Measurements from ENCODE around the gene CIBAR2.

CIBAR2 gene

DNA sequence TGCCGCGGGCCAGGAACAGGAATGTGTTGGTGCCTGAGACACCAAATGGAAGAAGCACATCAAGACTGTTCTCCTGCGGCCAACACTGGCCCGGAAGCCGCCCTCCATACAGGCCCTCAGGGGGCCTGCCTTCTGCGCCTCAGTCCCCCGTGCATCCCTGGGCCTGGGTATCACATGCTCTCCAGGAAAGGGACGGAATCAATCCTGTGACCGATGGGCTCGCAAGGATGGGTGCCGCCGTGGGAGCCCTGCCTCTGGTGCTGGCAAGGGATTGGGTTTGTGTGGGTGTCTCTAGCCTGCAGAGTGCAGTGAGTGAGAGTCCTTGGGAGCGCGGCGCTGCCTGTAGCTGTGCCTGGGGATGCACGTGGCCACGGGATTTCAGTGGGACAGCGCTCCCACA lies 19.4 kb downstream of the CIBAR2 start:
- ChIA-PET CTCF (no interaction called here), POLR2A (no interaction called here)
- no peak for DNase-seq (ENCODE audit: extremely low spot score)
- TF ChIP-seq, protein P1, sequence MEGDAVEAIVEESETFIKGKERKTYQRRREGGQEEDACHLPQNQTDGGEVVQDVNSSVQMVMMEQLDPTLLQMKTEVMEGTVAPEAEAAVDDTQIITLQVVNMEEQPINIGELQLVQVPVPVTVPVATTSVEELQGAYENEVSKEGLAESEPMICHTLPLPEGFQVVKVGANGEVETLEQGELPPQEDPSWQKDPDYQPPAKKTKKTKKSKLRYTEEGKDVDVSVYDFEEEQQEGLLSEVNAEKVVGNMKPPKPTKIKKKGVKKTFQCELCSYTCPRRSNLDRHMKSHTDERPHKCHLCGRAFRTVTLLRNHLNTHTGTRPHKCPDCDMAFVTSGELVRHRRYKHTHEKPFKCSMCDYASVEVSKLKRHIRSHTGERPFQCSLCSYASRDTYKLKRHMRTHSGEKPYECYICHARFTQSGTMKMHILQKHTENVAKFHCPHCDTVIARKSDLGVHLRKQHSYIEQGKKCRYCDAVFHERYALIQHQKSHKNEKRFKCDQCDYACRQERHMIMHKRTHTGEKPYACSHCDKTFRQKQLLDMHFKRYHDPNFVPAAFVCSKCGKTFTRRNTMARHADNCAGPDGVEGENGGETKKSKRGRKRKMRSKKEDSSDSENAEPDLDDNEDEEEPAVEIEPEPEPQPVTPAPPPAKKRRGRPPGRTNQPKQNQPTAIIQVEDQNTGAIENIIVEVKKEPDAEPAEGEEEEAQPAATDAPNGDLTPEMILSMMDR (IDR thresholded peaks at IDR 0.05; ENCODE audit: control extremely low read depth, extremely low read depth, low read depth, missing control alignments) = no peak

DNA sequence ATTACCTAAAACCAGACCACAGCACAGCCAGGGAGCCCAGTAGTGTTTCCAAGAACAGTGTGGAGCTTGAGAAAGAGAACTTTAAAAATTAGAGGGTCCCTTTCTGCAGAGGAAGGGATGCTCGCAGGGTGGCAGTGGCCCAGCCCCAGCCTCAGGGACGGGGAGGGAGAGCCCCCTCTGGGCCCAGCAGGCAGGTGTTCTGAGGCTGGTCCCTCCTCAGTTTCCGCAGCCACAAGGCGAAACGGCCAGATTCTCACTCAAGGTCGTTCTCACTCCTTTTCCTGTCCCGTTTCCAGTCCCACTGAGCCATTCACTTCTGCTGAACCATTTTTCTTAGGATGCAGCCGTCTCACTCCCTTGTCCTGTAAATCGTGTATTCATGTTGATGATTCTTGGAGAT lies 20.0 kb downstream of the CIBAR2 start:
- ChIA-PET POLR2A (no interaction called here), CTCF (interaction anchor here (1.9 kb wide), 1 partner anchor 22 kb away, joined by 7 read pairs; no protein-coding TSS in a partner anchor)
- DNase-seq (ENCODE audit: extremely low spot score) = no peak
- TF ChIP-seq, protein P1 (IDR thresholded peaks at IDR 0.05; ENCODE audit: control extremely low read depth, extremely low read depth, low read depth, missing control alignments) = no peak

DNA sequence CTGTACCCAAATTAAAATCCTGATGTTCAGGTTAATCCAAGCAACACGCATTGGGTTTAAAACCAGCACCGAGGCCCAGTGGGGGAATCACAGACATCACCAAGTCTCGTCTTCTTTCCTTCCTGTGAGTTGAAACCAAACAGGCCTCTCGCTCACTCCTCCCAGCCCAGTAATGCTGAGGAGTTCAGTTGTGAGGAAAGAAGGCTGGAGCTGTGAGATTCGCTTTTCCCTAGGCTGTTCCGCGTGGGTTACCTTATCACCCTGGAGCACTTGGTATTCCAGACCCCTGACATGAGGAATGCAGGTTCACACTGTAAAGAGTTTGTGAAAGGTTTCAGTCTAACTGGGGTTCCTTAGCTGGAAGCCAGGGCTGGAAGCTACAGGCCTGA lies 20.8 kb downstream of the CIBAR2 start:
- TF ChIP-seq, protein P1 (IDR thresholded peaks at IDR 0.05; ENCODE audit: control extremely low read depth, extremely low read depth, low read depth, missing control alignments) = no peak
- POLR2A ChIA-PET = no interaction called here
- CTCF ChIA-PET = interaction anchor here (1.2 to 1.9 kb wide), 5 partner anchors 21 to 220 kb away, joined by 3 to 7 read pairs (median 4); partner anchors contain the start of genes CIBAR2 and KIAA0513
- no peak for DNase-seq (ENCODE audit: extremely low spot score)

DNA sequence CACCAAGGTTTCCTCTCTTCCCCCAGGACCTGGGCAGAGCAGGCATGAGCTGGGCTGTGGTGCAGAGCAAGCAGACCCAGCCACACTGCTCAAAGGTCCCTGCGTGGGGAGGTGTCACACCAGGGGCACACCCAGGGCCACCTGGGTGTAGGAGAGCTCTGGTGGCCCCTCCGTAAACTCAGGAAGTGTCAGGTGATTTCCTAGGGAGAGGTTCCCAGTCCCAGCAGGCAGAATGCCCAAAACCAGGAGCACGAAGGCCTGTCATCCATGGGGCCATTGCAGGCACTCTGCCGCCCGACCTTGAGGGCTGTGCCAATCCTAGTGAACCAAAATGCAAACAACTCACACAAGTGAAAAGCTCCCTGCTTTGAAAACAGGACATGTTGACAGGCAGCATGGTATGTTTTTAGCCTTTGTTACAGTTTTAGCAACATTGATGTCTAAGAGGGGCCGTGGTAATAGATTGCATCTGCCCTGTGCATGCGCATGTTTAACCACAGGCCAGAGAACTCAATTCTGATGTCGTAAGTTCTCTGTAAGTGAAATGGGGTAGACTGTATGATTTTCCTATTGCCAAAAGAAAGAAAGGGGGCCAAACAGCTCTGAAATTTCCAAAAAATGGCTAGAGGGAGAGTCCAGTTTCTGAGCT lies 21.3 kb downstream of the CIBAR2 start:
- TF ChIP-seq, protein P1 (IDR thresholded peaks at IDR 0.05; ENCODE audit: control extremely low read depth, extremely low read depth, low read depth, missing control alignments) = no peak
- DNase-seq (ENCODE audit: extremely low spot score) = no peak
- CTCF ChIA-PET = interaction anchor here (1.2 to 1.9 kb wide), 5 partner anchors 22 to 220 kb away, joined by 3 to 7 read pairs (median 4); partner anchors contain the start of genes CIBAR2 and KIAA0513
- POLR2A ChIA-PET = no interaction called here

DNA sequence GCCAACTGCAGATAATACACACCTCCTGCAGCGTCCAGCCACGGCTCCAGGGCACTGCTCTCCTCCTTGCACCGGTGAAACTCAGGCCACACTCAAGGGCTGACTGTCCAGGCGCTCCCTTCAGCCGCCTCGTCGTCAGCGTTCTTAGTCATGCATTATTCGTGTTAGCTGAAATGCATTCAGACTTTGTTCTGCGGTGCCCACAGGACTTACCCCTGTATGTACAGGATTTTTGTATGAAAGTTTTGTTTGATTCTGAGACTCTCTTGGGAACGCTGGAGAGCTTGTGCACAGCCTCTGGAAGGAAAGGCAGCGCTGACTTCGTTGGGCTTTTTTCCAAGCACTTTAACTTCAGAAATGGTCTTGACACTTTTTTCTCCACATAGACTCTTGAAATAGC lies 22.1 kb downstream of the CIBAR2 start:
- ChIA-PET POLR2A (no interaction called here), CTCF (interaction anchor here (1.2 to 1.3 kb wide), 2 partner anchors 34 to 221 kb away, joined by 3 to 4 read pairs; no protein-coding TSS in a partner anchor)

DNA sequence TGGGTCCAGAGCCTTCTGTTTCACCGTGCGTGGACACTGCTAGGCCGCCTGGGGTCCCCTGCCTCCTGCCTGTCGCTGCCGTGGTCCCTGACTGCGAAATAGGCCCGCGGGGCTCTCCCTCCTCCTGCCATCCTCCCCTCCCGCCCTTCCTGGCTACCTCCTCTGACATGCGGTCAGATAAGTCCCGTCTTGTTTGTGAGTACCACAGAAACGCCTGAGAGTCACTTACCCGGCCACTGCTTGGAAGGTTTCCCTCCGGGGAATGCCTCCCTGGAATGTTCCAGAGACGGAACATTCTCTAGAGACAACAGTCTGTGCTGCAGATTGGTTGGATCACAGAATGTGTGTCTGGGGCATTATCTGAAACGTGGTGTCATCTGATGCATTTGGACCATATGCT lies 22.7 kb downstream of the CIBAR2 start:
- ChIA-PET POLR2A (no interaction called here), CTCF (no interaction called here)
- TF ChIP-seq, protein P1 (IDR thresholded peaks at IDR 0.05; ENCODE audit: control extremely low read depth, extremely low read depth, low read depth, missing control alignments) = no peak
- DNase-seq (ENCODE audit: extremely low spot score) = no peak

More for the DNA sequence above, 22.1 kb downstream of the CIBAR2 start:
- DNase-seq (ENCODE audit: extremely low spot score) = no peak
- TF ChIP-seq, protein P1 (IDR thresholded peaks at IDR 0.05; ENCODE audit: control extremely low read depth, extremely low read depth, low read depth, missing control alignments) = no peak
